H1 (cell line): ENCODE results near the gene STYXL1. TPM values are rescaled to one million over a fixed set of nuclear protein-coding genes. Genes with fewer than 3 reads are reported as not detected.

Source experiments
- CTCF ChIA-PET: fragments of 300-600 bp; sonication (Branson Sonifier 250); formaldehyde crosslinking; loops from one replicate; lab custom pipeline; 2021; ENCODE audit not compliant: partially characterized antibody; lab: Charles Lee
- POLR2A ChIA-PET: fragments of 300-600 bp; sonication (Branson Sonifier 250); formaldehyde crosslinking; loops from one replicate; lab custom pipeline; 2021; ENCODE audit warnings: inconsistent platforms; ENCODE audit not compliant: partially characterized antibody; lab: Charles Lee
- DNase-seq, 2 experiments: peaks; one replicate each; pipeline versions ENCODE4 v3.0.0 to v3.0.0-alpha.2; 2010 to 2022; ENCODE audit warnings: low spot score in 2 of 2, low read depth in 1 of 2, mixed read lengths in 1 of 2
- FAIRE-seq: peaks from 2 replicates; lab custom pipeline; 2011; peaks lifted over from hg19 to GRCh38; lab: Jason Lieb, UNC
- H2AFZ ChIP-seq: 2 replicates; pipeline ENCODE4 v1.8.1; 2012; ENCODE audit warnings: low read length, inconsistent platforms
- H2AK5ac ChIP-seq: 2 replicates; pipeline ENCODE4 v1.6.1; 2013; ENCODE audit warnings: low read depth, low read length
- H2BK120ac ChIP-seq: replicated peaks from 2 replicates; pipeline ENCODE3; 2013; ENCODE audit warnings: low read depth, low read length, inconsistent platforms
- H2BK12ac ChIP-seq: 2 replicates; pipeline ENCODE4 v1.6.1; 2013; ENCODE audit warnings: low read depth, low read length
- H2BK15ac ChIP-seq: 2 replicates; pipeline ENCODE4 v1.6.1; 2013; ENCODE audit warnings: low read length
- H2BK20ac ChIP-seq: 2 replicates; pipeline ENCODE4 v1.6.1; 2013; ENCODE audit warnings: low read length
- H2BK5ac ChIP-seq: 2 replicates; pipeline ENCODE4 v1.6.1; 2013; ENCODE audit warnings: low read depth, low read length
- H3K14ac ChIP-seq: 2 replicates; pipeline ENCODE4 v1.6.1; 2013; ENCODE audit warnings: inconsistent platforms; ENCODE audit not compliant: insufficient read length
- H3K18ac ChIP-seq: 2 replicates; pipeline ENCODE4 v1.6.1; 2013; ENCODE audit warnings: low read length; ENCODE audit errors: extremely low read depth
- H3K23ac ChIP-seq: 2 replicates; pipeline ENCODE4 v1.6.1; 2013; ENCODE audit warnings: inconsistent platforms; ENCODE audit not compliant: insufficient read length
- H3K23me2 ChIP-seq: 2 replicates; pipeline ENCODE4 v1.6.1; 2013; ENCODE audit warnings: low read depth, low read length
- H3K27ac ChIP-seq: 2 replicates; pipeline ENCODE4 v1.6.1; 2011; ENCODE audit warnings: low read depth, low read length, inconsistent platforms
- H3K27me3 ChIP-seq, 4 experiments: replicated peaks in 1 of 4; 1 replicate in 1 of 4; 2 replicates in 3 of 4; pipeline versions ENCODE4 v1.6.1 to v1.8.1; 2011 to 2013; ENCODE audit warnings: low read length in 3 of 4, mild to moderate bottlenecking in 3 of 4, inconsistent platforms in 2 of 4, mixed read lengths in 2 of 4, moderate library complexity in 1 of 4; ENCODE audit not compliant: control insufficient read depth in 3 of 4, insufficient read depth in 3 of 4; ENCODE audit errors: extremely low read depth in 1 of 4
- H3K36me3 ChIP-seq, 4 experiments: 2 replicates each; pipeline versions ENCODE4 v1.6.1 to v1.8.1; 2011 to 2013; ENCODE audit warnings: mild to moderate bottlenecking in 4 of 4, low read length in 3 of 4, moderate library complexity in 2 of 4, control low read depth in 1 of 4, inconsistent platforms in 1 of 4; ENCODE audit not compliant: insufficient read depth in 4 of 4, control insufficient read depth in 2 of 4
- H3K4ac ChIP-seq: replicated peaks from 2 replicates; pipeline ENCODE3; 2013; ENCODE audit warnings: low read length, low read depth, mixed read lengths, inconsistent platforms; ENCODE audit not compliant: insufficient read length
- H3K4me1 ChIP-seq, 4 experiments: replicated peaks in 1 of 4; 1 replicate in 1 of 4; 2 replicates in 3 of 4; pipeline versions ENCODE4 v1.6.1 to v1.8.1; 2011 to 2013; ENCODE audit warnings: low read length in 3 of 4, inconsistent platforms in 2 of 4, mixed read lengths in 1 of 4; ENCODE audit not compliant: insufficient read depth in 4 of 4, control insufficient read depth in 3 of 4
- H3K4me2 ChIP-seq, 2 experiments: 2 replicates each; pipeline versions ENCODE4 v1.6.1 to v1.8.1; 2011 to 2013; ENCODE audit warnings: low read depth in 2 of 2, low read length in 2 of 2, control low read depth in 1 of 2, inconsistent platforms in 1 of 2, mild to moderate bottlenecking in 1 of 2; ENCODE audit not compliant: insufficient read depth in 1 of 2
- H3K4me3 ChIP-seq, 4 experiments: fragments of 200-600, 300-600 bp in 1 of 4; sonication (generic), shearing (Covaris generic), sonication (Bioruptor Twin) in 1 of 4; 2 replicates each; pipeline versions ENCODE4 v1.5.1 to v1.8.1; 2011 to 2016; ENCODE audit warnings: low read length in 4 of 4, low read depth in 3 of 4, control low read depth in 2 of 4, inconsistent platforms in 2 of 4, mild to moderate bottlenecking in 2 of 4, mixed read lengths in 1 of 4, moderate library complexity in 1 of 4; ENCODE audit not compliant: insufficient read depth in 2 of 4; ENCODE audit errors: extremely low read depth in 1 of 4
- H3K56ac ChIP-seq: replicated peaks from 2 replicates; pipeline ENCODE3; 2013; ENCODE audit warnings: low read depth, mild to moderate bottlenecking, mixed read lengths, low read length, inconsistent platforms; ENCODE audit not compliant: insufficient read length
- H3K79me1 ChIP-seq: 2 replicates; pipeline ENCODE4 v1.6.1; 2013; ENCODE audit warnings: low read depth, low read length, control low read depth
- H3K79me2 ChIP-seq, 2 experiments: 2 replicates each; pipeline versions ENCODE4 v1.6.1 to v1.8.1; 2012 to 2013; ENCODE audit warnings: low read length in 2 of 2, mild to moderate bottlenecking in 2 of 2, inconsistent platforms in 1 of 2; ENCODE audit not compliant: insufficient read depth in 2 of 2, control insufficient read depth in 1 of 2
- H3K9ac ChIP-seq, 4 experiments: replicated peaks in 1 of 4; 1 replicate in 1 of 4; 2 replicates in 3 of 4; pipeline versions ENCODE4 v1.6.1 to v1.8.1; 2011 to 2013; ENCODE audit warnings: low read depth in 3 of 4, low read length in 3 of 4, control low read depth in 2 of 4, mild to moderate bottlenecking in 2 of 4, moderate library complexity in 2 of 4, inconsistent platforms in 1 of 4; ENCODE audit errors: extremely low read depth in 1 of 4
- H3K9me3 ChIP-seq, 2 experiments: 2 replicates each; pipeline versions ENCODE4 v1.6.1 to v1.8.1; 2012 to 2013; ENCODE audit warnings: mild to moderate bottlenecking in 2 of 2, moderate library complexity in 2 of 2, control low read depth in 1 of 2, inconsistent platforms in 1 of 2, low read depth in 1 of 2, low read length in 1 of 2, mixed read lengths in 1 of 2; ENCODE audit not compliant: insufficient read depth in 2 of 2
- H4K20me1 ChIP-seq, 2 experiments: replicated peaks in 1 of 2; 2 replicates each; pipeline versions ENCODE3 to v1.8.1; 2011 to 2013; ENCODE audit warnings: inconsistent platforms in 2 of 2, low read length in 2 of 2, mild to moderate bottlenecking in 1 of 2; ENCODE audit not compliant: insufficient read depth in 2 of 2, control insufficient read depth in 1 of 2
- H4K5ac ChIP-seq: 2 replicates; pipeline ENCODE4 v1.6.1; 2013; ENCODE audit warnings: low read length, low read depth, mixed read lengths, inconsistent platforms; ENCODE audit not compliant: insufficient read length
- H4K8ac ChIP-seq: 2 replicates; pipeline ENCODE4 v1.8.0; 2013; ENCODE audit warnings: mild to moderate bottlenecking, moderate library complexity, low read length, inconsistent platforms; ENCODE audit not compliant: insufficient read depth; ENCODE audit errors: extremely low read depth
- H4K91ac ChIP-seq: replicated peaks from 2 replicates; pipeline ENCODE3; 2013; ENCODE audit warnings: low read length, mixed read lengths, inconsistent platforms; ENCODE audit not compliant: insufficient read length
- ATF2 ChIP-seq: IDR thresholded peaks from 2 replicates; pipeline ENCODE4 v1.6.1; 2012; ENCODE audit warnings: low read length, inconsistent platforms
- EZH2 ChIP-seq: fragments of 200-600 bp; sonication (generic); IDR thresholded peaks from 2 replicates; pipeline ENCODE4 v1.7.1; 2012; ENCODE audit warnings: low read depth, mild to moderate bottlenecking, moderate library complexity, low read length, inconsistent platforms; ENCODE audit not compliant: severe bottlenecking
- HDAC2 ChIP-seq, 2 experiments: fragments of 300-600 bp in 1 of 2; sonication (generic) in 1 of 2; IDR thresholded peaks; 2 replicates each; pipeline ENCODE4 v1.6.1; 2011 to 2012; ENCODE audit warnings: low read depth in 2 of 2, low read length in 2 of 2, mild to moderate bottlenecking in 2 of 2, moderate library complexity in 2 of 2, borderline replicate concordance in 1 of 2, inconsistent platforms in 1 of 2
- MAX ChIP-seq: IDR thresholded peaks from 2 replicates; pipeline ENCODE4 v1.6.1; 2012; ENCODE audit warnings: inconsistent platforms
- RAD21 ChIP-seq, 2 experiments: IDR thresholded peaks in 1 of 2; conservative IDR thresholded peaks in 1 of 2; 2 replicates each; pipeline ENCODE4 v1.6.1; 2011; ENCODE audit warnings: low read depth in 2 of 2, low read length in 2 of 2, improper control_type of control experiment in 1 of 2, inconsistent platforms in 1 of 2, mild to moderate bottlenecking in 1 of 2, moderate library complexity in 1 of 2
- SIN3A ChIP-seq, 2 experiments: IDR thresholded peaks in 1 of 2; conservative IDR thresholded peaks in 1 of 2; 2 replicates each; pipeline ENCODE4 v1.6.1; 2011 to 2012; ENCODE audit warnings: low read length in 2 of 2, improper control_type of control experiment in 1 of 2, low read depth in 1 of 2, mild to moderate bottlenecking in 1 of 2
- SIX5 ChIP-seq: IDR thresholded peaks from 2 replicates; pipeline ENCODE4 v1.6.1; 2011; ENCODE audit warnings: mild to moderate bottlenecking, low read depth, low read length
- TAF1 ChIP-seq: IDR thresholded peaks from 2 replicates; pipeline ENCODE4 v1.6.1; 2011; ENCODE audit warnings: mild to moderate bottlenecking, low read depth, low read length
- WGBS, 2 experiments: shearing (Covaris generic) in 1 of 2; methylation state at CpG; one replicate each; pipeline versions ENCODE4 v1.1.6 to v1.1.7; 2013 to 2015; ENCODE audit warnings: low lambda C conversion rate in 2 of 2, mixed read lengths in 2 of 2, inconsistent platforms in 1 of 2, low coverage in 1 of 2, missing lambda C conversion rate in 1 of 2; ENCODE audit not compliant: insufficient replicate concordance in 2 of 2, insufficient coverage in 1 of 2, insufficient read length in 1 of 2; ENCODE audit errors: extremely low coverage in 1 of 2, missing lambda C conversion rate in 1 of 2; 5-methylcytosine and 5-hydroxymethylcytosine counted together
- polyA plus RNA-seq, 7 experiments: library from polyadenylated mRNA; depleted of rRNA in 3 of 7; stranded (reverse) in 5 of 7; unstranded in 2 of 7; fragments of >200 nt in 5 of 7; fragments of 200-250 nt in 2 of 7; gene quantifications; 1 replicate in 5 of 7; 2 replicates in 1 of 7; 4 replicates in 1 of 7; pipeline versions ENCODE4 v1.2.1 to v1.2.3, GENCODE V29; 2011 to 2013; ENCODE audit warnings: missing spikeins in 2 of 7, mixed read lengths in 2 of 7
- total RNA-seq: library from RNA; stranded (reverse); fragmentation: NEBNext Ultra II Directional; extraction: Animal tissue kit (Norgen Biotek cat#: 25700); gene quantifications from 2 replicates; pipeline ENCODE4 v1.2.1, GENCODE V29; 2021

STYXL1 gene
- total and polyA plus RNA-seq, 2 of the 8 experiments (the other 6 are each of a cell fraction or from before 2014, with no cell fraction given): 32.3 to 53.9 TPM

GRCh38 chr7:76073335-76073990 is 25.7 kb upstream of the STYXL1 start:
- POLR2A ChIA-PET: interaction anchor here (1.4 to 10.6 kb wide), 4 partner anchors 19 to 220 kb away, joined by 3 to 127 read pairs (median 6); partner anchors contain the start of genes MDH2 and STYXL1
- H3K9ac ChIP-seq: no peak overlapping the region; a peak in 1 of 7 replicates
- no peaks in the 10 kb centered on the region for H3K27me3 ChIP-seq
- no peaks in the 10 kb centered on the region for H3K36me3 ChIP-seq
- peak in 1 of 2 experiments; percentile 79 for DNase-seq
- no peak overlapping the region for H2AK5ac ChIP-seq
- no peak overlapping the region for H3K27ac ChIP-seq
- no peak overlapping the region for H3K4me2 ChIP-seq
- CTCF ChIA-PET: interaction anchor here (0.6 to 7.1 kb wide), 21 partner anchors 8 to 278 kb away, joined by 3 to 50 read pairs (median 4); no protein-coding TSS in a partner anchor
- no peak overlapping the region for H3K56ac ChIP-seq
- no peak overlapping the region for H2BK120ac ChIP-seq
- no peak for FAIRE-seq
- 0 out of 2 replicates have a peak overlapping the region, but pooled peaks have one; percentile 50 for H2BK12ac ChIP-seq
- no peaks in the 10 kb centered on the region for H3K79me2 ChIP-seq
- H3K4me1 ChIP-seq: peaks cover 0 to 3% (median 1%) of the 10 kb centered on the region in 4 experiments; a peak in 5 of 7 replicates
- no peak overlapping the region for H2BK15ac ChIP-seq
- WGBS, 2 experiments: 85% methylated on average over 39 of the region's 45 CpGs; no CpG with 5 or more reads in 1 of the 2 experiments
- H3K79me1 ChIP-seq: no peaks in the 10 kb centered on the region
- H4K20me1 ChIP-seq: no peaks in the 10 kb centered on the region
- no peak overlapping the region for H3K14ac ChIP-seq
- H3K9me3 ChIP-seq: no peaks in the 10 kb centered on the region
- no peaks in the 10 kb centered on the region for H3K23me2 ChIP-seq
- H2AFZ ChIP-seq: peak overlapping the region; percentile 37; the same call in 1 of the 2 replicates
- peak overlapping the region; percentile 16; the same call in 1 of the 2 replicates for H2BK5ac ChIP-seq
- no peak overlapping the region for H3K4me3 ChIP-seq
- peak overlapping the region; percentile 60 for H3K18ac ChIP-seq
- no peak overlapping the region for H3K23ac ChIP-seq
- peak overlapping the region; percentile 91 for H4K8ac ChIP-seq
- peak overlapping the region; percentile 83 for H4K91ac ChIP-seq
- no peak overlapping the region for H4K5ac ChIP-seq
- H3K4ac ChIP-seq: no peak overlapping the region
- no peak overlapping the region for H2BK20ac ChIP-seq
- no peak for TF ChIP-seq TAF1
- peak; percentile 46 to 54 for TF ChIP-seq RAD21 (IDR thresholded peaks at IDR 0.05 in 1 of 2, conservative IDR thresholded peaks at IDR 0.05 in 1 of 2; ENCODE audit: low read depth in 2 of 2, low read length in 2 of 2)
- no peak for TF ChIP-seq ATF2
- peak; percentile 57 for TF ChIP-seq MAX
- TF ChIP-seq HDAC2 (IDR thresholded peaks at IDR 0.05; ENCODE audit: borderline replicate concordance in 1 of 2, low read depth in 2 of 2, low read length in 2 of 2): peak in 1 of 2 experiments; percentile 65; a peak in 1 of 4 replicates
- no peak for TF ChIP-seq EZH2
- no peak for TF ChIP-seq SIX5
- TF ChIP-seq SIN3A (conservative IDR thresholded peaks at IDR 0.05 in 1 of 2, IDR thresholded peaks at IDR 0.05 in 1 of 2; ENCODE audit: low read depth in 1 of 2, low read length in 2 of 2): no peak
